ENCODE data around the gene SMPD1.

- TF ChIP-seq CTCF (IDR thresholded peaks at IDR 0.05) (no peak), POLR2A (IDR thresholded peaks at IDR 0.05) (no peak)
Measured at GRCh38 chr11:6431861-6432260, 41.6 kb downstream of the SMPD1 start.

Data from testis (tissue), 2 donors.